Left renal cortex interstitium (tissue), 4 donors: Measurements from ENCODE around the gene CD44. TPM values are rescaled to one million over a fixed set of nuclear protein-coding genes. Genes with fewer than 3 reads are reported as not detected.

ENCODE experiments used
- DNase-seq, 4 donors: peaks; one replicate each; pipeline ENCODE4 v3.0.0-alpha.2; 2013; ENCODE audit warnings: low read depth in 4 of 4, low spot score in 2 of 4, missing footprints in 1 of 4
- polyA plus RNA-seq, 4 donors: library from polyadenylated mRNA; unstranded; fragments of 120-200 nt; gene quantifications; one replicate each; pipeline ENCODE4 v1.2.1, GENCODE V29; 2013; ENCODE audit not compliant: insufficient read length in 4 of 4

Gene CD44
- polyA plus RNA-seq, 4 donors, result 10.2 to 20.3 (median 10.7) TPM

DNA sequence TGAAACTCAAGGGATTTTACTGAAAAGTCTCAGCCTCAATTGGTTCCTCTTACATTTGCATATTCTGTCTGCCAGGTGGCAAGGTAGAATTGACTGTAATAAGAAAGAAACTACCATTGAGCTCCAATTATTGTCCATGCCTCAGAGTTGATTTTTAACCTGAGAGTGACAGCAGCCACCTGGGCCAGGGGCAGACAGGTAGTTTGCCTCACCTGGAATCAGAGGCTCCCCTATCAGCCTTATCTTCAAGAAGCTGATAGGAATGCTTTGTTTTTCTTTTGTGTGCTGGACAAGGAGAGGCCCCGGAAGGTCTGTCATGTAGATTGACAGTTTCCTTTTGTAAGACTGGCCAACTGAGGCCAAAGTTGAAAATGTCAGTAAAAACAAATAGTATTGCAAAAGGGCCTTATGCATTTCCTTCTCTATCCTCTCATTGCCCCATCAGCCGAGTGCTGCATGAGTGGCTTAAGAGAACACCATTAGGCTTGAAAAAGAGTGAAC is 34.1 kb downstream of the CD44 start:
- DNase-seq, result no peak

GRCh38 chr11:35173616-35174566 is 34.9 kb downstream of the CD44 start:
- no peak for DNase-seq

GRCh38 chr11:35174666-35175065 is 35.7 kb downstream of the CD44 start:
- no peak for DNase-seq

DNA sequence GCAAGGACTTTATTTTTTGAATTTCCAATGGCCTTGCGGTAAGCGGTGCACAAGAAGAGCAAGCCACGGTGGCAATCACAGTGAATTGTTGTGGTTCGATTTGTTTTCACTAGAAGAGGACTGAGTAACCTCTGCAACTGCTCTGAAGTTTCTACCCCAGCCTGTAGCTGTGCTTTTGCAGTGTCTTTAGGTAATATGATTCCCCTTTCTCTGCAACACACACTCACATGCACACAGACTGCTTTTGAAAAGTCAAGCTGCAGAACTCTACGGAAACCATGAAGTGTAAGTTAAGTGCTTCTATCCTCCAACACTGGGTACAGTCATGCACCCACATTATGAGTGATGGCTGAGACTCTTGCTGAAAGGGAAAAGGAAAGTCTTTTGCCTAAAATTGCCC is 38.4 kb downstream of the CD44 start:
- no peak for DNase-seq

DNA sequence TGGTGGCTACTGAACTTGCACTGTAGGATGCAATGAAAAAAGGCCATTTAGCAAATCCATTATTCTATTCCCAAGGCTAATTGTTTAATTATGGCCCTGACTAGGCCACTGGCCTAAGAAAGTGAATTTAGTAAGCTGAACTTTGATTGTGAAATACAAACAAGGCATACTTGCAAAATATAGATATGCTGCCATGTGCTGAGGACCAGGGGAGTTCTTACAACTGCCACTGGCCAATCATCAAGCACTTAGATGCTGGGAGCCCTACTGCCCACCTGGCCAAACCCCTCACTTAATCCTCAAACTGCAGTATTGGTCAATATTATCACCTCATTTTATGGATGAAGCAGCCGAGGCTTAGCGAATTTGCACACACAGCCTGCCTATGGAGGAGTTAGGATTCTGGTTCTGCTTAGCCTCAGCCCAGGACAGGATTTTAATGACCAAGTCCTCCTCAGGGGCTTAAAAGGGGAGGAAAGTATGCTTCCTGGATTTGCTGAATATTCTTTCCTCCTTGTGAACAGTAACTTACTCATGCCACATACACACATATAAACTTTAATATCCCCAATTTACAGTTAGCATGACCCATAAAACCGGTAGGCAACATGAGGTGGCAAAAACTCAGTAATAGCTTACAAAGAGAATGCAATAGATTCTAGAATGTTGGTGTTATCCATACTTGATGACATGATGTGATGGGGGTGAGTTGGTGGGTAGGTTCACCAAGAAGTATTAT is 39.3 kb downstream of the CD44 start:
- DNase-seq, result no peak

- DNase-seq, result no peak
Observed at GRCh38 chr11:35178873-35179272, 39.9 kb downstream of the CD44 start.

DNA sequence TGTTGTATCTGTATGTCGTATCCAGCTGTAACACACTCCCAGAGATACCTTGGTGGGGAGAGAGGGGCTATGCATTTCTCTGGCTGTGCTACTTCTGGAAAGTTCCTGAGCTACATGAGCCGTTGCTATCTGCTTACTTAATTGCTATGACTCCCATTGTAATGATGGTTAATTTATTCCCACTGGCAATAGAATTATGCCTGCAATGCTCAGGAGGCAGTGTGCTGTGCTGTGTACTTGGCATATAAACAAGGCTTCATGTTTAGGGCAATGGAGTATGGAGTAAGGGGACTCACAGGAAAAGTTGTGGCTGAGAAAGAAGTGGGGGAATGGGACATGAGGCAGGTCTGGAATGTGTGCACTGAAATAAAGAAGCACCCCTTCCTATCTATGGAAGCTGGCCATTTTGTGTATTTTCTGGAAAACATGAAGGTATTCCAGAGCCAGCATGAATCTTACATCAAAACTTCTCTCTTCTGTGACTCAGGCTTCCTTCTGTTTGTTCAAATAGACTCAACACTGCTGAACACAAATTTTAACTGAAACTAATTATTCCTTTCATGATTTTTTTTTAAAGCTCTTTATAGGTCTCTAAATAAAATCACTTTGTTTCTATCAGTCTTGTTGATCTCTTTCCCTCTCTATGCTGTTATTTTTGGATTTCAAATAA is 40.6 kb downstream of the CD44 start:
- no peak for DNase-seq

GRCh38 chr11:35180317-35181233 is 41.6 kb downstream of the CD44 start:
- DNase-seq, result no peak

DNA sequence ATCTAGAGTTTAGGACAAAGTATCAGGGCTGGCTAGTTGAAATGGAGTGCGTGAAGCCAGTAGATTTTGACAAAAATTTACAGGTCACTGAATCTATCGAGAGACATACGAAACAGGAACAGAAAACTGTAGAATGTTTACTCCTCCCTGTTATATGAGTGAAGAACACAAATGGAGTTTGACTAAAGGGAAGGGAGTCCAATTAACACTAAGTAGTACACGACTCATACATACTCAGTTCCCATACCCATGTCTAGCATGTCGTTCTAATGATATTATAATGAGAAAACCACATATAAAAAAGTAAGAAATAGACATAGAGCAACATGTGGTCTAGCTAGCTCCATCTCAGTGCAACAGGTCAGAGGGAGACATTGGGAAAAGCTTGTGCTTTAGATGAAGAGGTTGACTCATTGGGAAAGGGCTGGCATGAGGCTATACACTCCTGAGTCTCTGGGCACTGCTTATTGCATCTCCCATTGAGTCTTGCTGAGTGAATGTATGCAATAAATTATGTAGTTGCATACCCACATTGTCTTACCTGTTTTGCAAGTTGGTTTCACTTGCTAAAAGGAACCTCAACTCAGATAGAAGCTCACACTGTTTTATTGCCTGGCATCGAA is 43.5 kb downstream of the CD44 start:
- no peak for DNase-seq

DNA sequence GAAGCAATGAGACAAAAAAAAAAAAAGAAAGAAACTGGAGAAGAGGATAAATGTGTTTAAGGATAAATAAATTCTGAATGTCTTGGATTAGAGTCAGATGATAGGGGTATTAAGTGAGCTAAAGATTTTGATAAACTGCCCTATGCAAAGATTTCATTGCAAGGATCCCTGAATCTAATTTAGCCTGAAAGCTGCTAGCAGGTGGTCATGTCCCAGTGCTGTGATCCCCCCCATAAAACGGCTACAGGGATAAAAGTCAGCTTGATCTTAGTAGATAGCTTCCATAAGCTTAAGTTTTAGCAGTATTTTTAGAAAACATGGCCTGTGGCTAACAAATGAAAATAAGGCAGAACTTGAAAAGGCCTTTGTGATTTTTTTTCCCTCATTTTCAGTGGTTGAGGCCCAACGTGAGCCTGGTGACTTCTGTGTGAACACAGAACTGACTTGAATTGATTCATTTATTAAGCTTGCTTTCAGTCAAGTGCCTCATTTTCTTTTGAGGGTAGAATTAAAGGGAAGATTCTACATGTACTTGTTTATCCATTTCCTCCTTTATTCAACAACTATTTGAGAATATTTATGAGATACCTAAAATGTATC is 44.5 kb downstream of the CD44 start:
- DNase-seq, result no peak

GRCh38 chr11:35185696-35186095 is 46.7 kb downstream of the CD44 start:
- no peak for DNase-seq

GRCh38 chr11:35187996-35188395 is 49.0 kb downstream of the CD44 start:
- DNase-seq, result no peak

DNA sequence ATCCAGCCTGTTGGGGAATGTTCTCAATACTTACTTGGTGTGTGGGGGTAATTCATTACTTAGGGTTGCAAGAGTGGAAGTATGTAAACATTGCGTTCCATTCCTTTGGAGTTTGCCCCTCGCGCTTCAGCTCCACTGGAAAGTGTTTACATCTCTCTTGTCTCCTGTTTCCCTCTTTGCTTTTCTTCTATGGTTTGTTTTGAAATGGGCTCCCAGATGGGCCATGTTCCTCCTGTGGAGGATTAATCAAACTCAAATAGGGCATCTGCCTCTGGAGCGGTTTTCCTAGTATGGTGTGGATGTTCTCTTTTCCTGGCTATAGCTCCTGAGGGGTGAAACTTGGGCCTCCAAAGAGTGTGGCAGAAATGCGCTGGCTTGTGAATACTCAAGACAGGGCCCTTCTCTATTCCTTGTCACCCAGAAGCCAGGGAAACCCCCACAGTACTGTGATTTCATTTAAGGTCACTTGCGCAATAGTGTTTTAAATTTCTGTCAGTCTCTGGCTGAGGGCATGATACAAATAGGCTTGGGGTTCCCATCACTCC is 51.9 kb downstream of the CD44 start:
- DNase-seq, result no peak

DNA sequence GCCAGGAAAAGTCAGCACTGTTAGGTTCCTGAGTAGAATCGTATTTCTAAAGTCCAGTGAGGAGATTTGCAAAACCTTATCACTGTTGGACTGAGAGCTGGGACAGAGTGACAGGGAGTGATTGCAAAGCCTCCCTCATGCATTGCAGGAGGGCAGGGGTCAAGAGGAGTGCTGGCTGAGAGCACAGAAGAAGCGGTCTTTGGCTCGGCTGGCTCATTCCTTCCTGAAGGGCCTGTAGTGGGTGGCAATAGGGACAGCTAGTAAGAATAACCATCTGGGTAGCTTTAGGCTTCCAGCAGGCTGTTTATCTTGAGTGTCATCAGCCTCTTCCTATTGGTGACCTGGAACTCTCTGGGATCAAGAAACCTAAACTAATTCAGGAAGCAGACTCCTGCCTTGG is 53.4 kb downstream of the CD44 start:
- DNase-seq, result peak in 3 of 4 donors; percentile 9 to 33 (median 26)

DNA sequence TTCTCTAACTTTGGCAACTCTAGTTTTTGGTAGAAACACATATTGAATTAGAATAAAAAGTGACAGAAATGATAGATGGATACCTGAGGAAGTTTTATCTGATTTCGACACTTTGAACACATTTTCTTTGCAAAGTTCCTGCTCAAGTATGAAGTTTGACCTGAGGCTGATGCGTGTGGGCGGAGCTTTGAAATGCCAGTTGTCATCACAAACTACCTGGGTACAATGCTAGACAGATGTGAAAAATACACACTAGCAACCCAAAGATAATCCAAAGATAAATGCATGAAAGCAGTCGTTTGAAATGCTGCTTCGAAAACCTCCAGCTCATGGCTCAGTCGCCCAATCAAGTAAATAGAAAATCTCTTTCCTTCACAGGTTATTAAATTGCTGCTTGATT is 54.8 kb downstream of the CD44 start:
- DNase-seq, result no peak

DNA sequence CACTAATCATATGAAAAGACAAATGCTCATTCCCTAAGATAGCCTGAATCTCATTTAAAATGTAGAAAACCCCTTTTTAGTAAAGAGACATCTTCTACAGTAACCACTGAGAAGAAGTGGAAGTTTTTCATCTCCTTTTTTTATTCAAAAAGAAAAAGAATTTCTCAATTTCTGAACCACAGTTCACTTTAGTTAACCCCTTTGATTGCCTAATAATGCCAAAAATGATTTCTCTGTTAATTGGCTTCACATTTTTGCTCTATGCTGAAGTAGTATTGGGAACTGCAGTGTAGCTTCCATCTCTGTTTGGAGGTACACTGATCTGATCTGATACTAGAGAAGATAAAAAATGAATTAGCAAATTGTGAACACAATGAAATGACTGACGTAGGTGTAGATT is 58.3 kb downstream of the CD44 start:
- DNase-seq, result no peak

- no peak for DNase-seq
Observed at GRCh38 chr11:35200811-35201341, 61.9 kb downstream of the CD44 start.

GRCh38 chr11:35204614-35205013 is 65.6 kb downstream of the CD44 start:
- DNase-seq, result no peak

DNA sequence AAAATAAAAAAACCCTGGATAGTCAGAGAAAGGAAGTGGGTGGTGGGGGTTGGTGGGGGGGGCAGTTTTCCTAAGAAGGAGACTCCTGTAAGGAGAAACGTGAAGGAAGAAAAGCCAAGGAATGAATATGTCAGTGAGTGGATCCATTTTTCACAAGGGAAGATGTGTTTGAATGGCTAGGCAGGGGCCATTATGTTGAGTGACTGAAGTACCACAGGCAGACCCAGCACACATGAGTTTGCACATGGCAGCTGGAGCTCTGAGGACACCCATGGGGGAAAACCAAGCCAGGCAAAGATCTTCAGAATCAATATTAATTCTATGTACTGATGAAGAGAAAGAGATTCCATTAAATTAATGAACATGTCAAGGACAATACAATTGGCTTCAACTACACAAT is 67.6 kb downstream of the CD44 start:
- no peak for DNase-seq
